Panc1 (cell line): ENCODE measurements around the gene FAM53B.

Experiments
- CTCF ChIP-seq: fragments of 450-650 bp; IDR thresholded peaks from 2 replicates; pipeline ENCODE4 v1.5.1; 2017; ENCODE audit warnings: mild to moderate bottlenecking
- POLR2AphosphoS5 ChIP-seq: IDR thresholded peaks from 2 replicates; pipeline ENCODE4 v1.6.1; 2012; ENCODE audit warnings: mild to moderate bottlenecking, low read depth, low read length, moderate library complexity
- REST ChIP-seq, 2 experiments: IDR thresholded peaks; 2 replicates each; pipeline ENCODE4 v1.6.1; 2011 to 2012; ENCODE audit warnings: low read depth in 2 of 2, control low read depth in 1 of 2, low read length in 1 of 2, mild to moderate bottlenecking in 1 of 2, moderate library complexity in 1 of 2; ENCODE audit not compliant: insufficient read depth in 1 of 2

DNA sequence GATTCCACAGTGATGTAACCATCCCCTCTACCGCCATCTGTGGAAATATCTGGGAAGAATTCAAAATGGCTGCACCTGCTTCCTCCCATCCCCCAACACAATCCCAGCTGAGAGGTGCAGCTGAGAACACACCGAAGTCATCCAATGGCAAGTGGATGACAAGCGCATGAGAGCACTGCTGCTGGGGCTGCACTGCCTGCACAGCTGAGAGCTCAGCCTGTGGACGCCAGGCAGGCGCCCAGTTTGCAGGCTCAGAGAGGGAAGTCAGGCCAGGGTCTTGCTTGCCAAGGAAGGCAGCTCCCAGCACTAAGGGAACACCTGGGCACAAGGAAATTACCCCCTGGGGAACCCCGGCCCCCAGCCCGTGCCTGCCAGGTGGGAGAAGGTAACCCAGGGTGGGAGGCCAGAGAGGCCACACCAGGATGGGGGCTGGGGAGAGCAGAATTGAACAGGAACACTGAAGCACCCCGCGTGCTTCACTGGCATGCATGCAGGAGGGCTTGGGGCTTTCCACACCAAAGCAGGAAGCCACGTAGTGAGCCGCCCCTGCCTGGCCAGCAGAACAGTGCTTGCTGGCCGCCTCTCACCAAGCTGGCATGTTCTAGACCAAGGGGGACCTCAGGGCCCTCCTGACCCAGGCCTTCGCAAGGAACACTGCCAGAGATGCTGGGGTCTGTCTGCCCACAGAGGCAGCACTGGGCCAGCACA, 46.2 kb downstream of the FAM53B start:
- TF ChIP-seq CTCF (no peak), POLR2AphosphoS5 (no peak), REST (IDR thresholded peaks at IDR 0.05; ENCODE audit: insufficient read depth in 1 of 2, low read depth in 2 of 2, low read length in 1 of 2) (no peak)
